ENCODE results near the gene TSPAN9.

- TF ChIP-seq CTCF (IDR thresholded peaks at IDR 0.05): no peak
- no peak for TF ChIP-seq EZH2phosphoT487 (IDR thresholded peaks at IDR 0.05)
- TF ChIP-seq EZH2 (IDR thresholded peaks at IDR 0.05): no peak
Measured at GRCh38 chr12:3191450-3191849, 114.3 kb downstream of the TSPAN9 start.
